ENCODE results near the gene PLEKHN1.
A peak's percentile ranks its signal among the peaks of the same experiment; 100 is the strongest.

Gene PLEKHN1

GRCh38 chr1:934991-935750, 31.1 kb upstream of the PLEKHN1 start (continued):
- no peak for TF ChIP-seq PRDM2 (tag by site-specific recombination; IDR thresholded peaks at IDR 0.05; ENCODE audit: borderline replicate concordance)
- no peak for TF ChIP-seq ZNF23 (tag by site-specific recombination; IDR thresholded peaks at IDR 0.05; ENCODE audit: borderline replicate concordance)
- no peak for TF ChIP-seq ZFP3 (tag by site-specific recombination; IDR thresholded peaks at IDR 0.05; ENCODE audit: low read depth)
- TF ChIP-seq, protein P1, sequence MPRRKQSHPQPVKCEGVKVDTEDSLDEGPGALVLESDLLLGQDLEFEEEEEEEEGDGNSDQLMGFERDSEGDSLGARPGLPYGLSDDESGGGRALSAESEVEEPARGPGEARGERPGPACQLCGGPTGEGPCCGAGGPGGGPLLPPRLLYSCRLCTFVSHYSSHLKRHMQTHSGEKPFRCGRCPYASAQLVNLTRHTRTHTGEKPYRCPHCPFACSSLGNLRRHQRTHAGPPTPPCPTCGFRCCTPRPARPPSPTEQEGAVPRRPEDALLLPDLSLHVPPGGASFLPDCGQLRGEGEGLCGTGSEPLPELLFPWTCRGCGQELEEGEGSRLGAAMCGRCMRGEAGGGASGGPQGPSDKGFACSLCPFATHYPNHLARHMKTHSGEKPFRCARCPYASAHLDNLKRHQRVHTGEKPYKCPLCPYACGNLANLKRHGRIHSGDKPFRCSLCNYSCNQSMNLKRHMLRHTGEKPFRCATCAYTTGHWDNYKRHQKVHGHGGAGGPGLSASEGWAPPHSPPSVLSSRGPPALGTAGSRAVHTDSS (tag by site-specific recombination; IDR thresholded peaks at IDR 0.05) = no peak
- no peak for TF ChIP-seq ZNF416 (tag by site-specific recombination; IDR thresholded peaks at IDR 0.05)
- TF ChIP-seq ZNF555 (tag by site-specific recombination; conservative IDR thresholded peaks at IDR 0.05) = no peak
- no peak for TF ChIP-seq ZNF777 (tag by site-specific recombination; IDR thresholded peaks at IDR 0.05; ENCODE audit: borderline replicate concordance)
- no peak for TF ChIP-seq ZNF169 (tag by site-specific recombination; IDR thresholded peaks at IDR 0.05)
- TF ChIP-seq ZNF624 (tag by site-specific recombination; IDR thresholded peaks at IDR 0.05) = no peak
- TF ChIP-seq ZNF518A (tag by site-specific recombination; conservative IDR thresholded peaks at IDR 0.05; ENCODE audit: low read depth) = no peak
- no peak for TF ChIP-seq ZNF701 (tag by site-specific recombination; IDR thresholded peaks at IDR 0.05)
- no peak for TF ChIP-seq ZNF473 (tag by site-specific recombination; IDR thresholded peaks at IDR 0.05)
- TF ChIP-seq ZNF639 (tag by site-specific recombination; IDR thresholded peaks at IDR 0.05) = 0 out of 2 replicates have a peak, but pooled peaks have one; percentile 10
- TF ChIP-seq ZNF580 (tag by site-specific recombination; IDR thresholded peaks at IDR 0.05) = no peak
- no peak for TF ChIP-seq ZFP37 (tag by site-specific recombination; IDR thresholded peaks at IDR 0.05)
- TF ChIP-seq ZNF132 (tag by site-specific recombination; IDR thresholded peaks at IDR 0.05; ENCODE audit: borderline replicate concordance) = no peak
- no peak for TF ChIP-seq ZNF280D (tag by site-specific recombination; IDR thresholded peaks at IDR 0.05)
- no peak for TF ChIP-seq ZNF514 (tag by site-specific recombination; IDR thresholded peaks at IDR 0.05)
- no peak; the same call in none of the 2 replicates for TF ChIP-seq ZBTB48 (tag by site-specific recombination; IDR thresholded peaks at IDR 0.05)

All from HEK293 (cell line).